Measurements from ENCODE around the gene ABCC1. TPM values are rescaled to one million over a fixed set of nuclear protein-coding genes. Genes with fewer than 3 reads are reported as not detected.

ABCC1 gene
- total and polyA plus RNA-seq, 2 of the 4 experiments (the other 2 are of a cell fraction), result 39.4 to 66.0 TPM

DNA sequence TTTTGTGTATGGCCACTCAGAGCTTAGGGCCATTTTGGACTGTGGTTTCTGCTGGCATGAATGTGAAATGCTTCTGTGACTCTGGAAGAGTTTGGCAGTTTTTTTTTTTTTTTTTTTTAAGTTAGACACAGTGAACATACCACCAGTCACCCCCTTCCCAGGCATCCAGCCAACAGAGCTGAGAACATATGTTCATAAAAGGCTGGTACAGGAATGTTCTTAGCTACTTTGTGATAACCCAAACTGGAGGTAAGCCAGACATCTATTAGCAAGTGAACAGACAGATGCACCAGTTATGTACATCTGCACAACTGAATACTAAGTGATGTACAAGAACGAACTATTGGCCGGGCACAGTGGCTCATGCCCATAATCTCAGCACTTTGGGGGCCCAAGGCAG lies 92.7 kb downstream of the ABCC1 start:
- WGBS, 2 experiments (ENCODE audit: extremely low coverage in 2 of 2, insufficient read length in 1 of 2), result 75% methylated on average over 2 of the region's 2 CpGs; no CpG with 5 or more reads in 1 of the 2 experiments
- dilution Hi-C loops (cut with HindIII; ENCODE audit: low sequenced_read_pairs, unreplicated experiment), result no loop called here
- Histone ChIP-seq H2BK20ac (ENCODE audit: low read depth, low read length) (no peak overlapping the region), H3K23ac (ENCODE audit: low read depth, low read length) (no peak overlapping the region), H3K56ac (ENCODE audit: extremely low read depth, insufficient read depth, low read length) (no peak overlapping the region), H3K18ac (ENCODE audit: low read depth, low read length) (no peak overlapping the region), H3K4me2 (ENCODE audit: low read depth, low read length) (no peak overlapping the region), H4K91ac (ENCODE audit: insufficient read depth, low read depth, low read length) (no peak overlapping the region), H2AK9ac (replicated peaks; ENCODE audit: low read depth, low read length, poor library complexity) (no peak overlapping the region), H3K9ac (ENCODE audit: low read depth, low read length) (no peak overlapping the region), H2BK5ac (ENCODE audit: low read depth, low read length, poor library complexity, severe bottlenecking) (no peak overlapping the region), H3K79me1 (ENCODE audit: low read depth in 1 of 2, low read length in 2 of 2) (peaks cover 60 to 86% of the 10 kb centered on the region in 2 experiments), H3K27ac (ENCODE audit: insufficient read depth, low read length) (no peak overlapping the region), H4K5ac (ENCODE audit: low read depth, low read length) (no peak overlapping the region), H2BK120ac (ENCODE audit: low read depth, low read length) (no peak overlapping the region), H4K8ac (ENCODE audit: low read depth in 2 of 2, low read length in 2 of 2) (no peak overlapping the region), H3K27me3 (ENCODE audit: control insufficient read depth, insufficient read depth, low read length) (no peaks in the 10 kb centered on the region), H3K9me1 (ENCODE audit: insufficient read depth, low read length) (peaks cover 43% of the 10 kb centered on the region), H3K9me3 (ENCODE audit: control insufficient read depth, insufficient read depth, low read length) (no peaks in the 10 kb centered on the region), H2BK15ac (ENCODE audit: low read depth, low read length) (no peak overlapping the region), H2AK5ac (ENCODE audit: low read depth, low read length) (no peak overlapping the region), H3K14ac (replicated peaks; ENCODE audit: low read depth, low read length) (no peak overlapping the region), H2AFZ (replicated peaks; ENCODE audit: low read length, poor library complexity) (no peak overlapping the region), H3K4me1 (ENCODE audit: control insufficient read depth, insufficient read depth, low read length) (peaks cover 4% of the 10 kb centered on the region; the same call in 1 of the 2 replicates), H4K20me1 (ENCODE audit: insufficient read depth, low read length) (peaks cover 38% of the 10 kb centered on the region), H3K36me3 (ENCODE audit: control insufficient read depth, insufficient read depth, low read length) (peaks cover 80% of the 10 kb centered on the region), H3K4me3 (ENCODE audit: insufficient read depth, low read depth, low read length) (no peak overlapping the region), H3K4ac (ENCODE audit: low read depth, low read length) (no peak overlapping the region)
- ATAC-seq (ENCODE audit: low read depth), result peak; percentile 54
- DNase-seq, result peak; percentile 88
- ChIA-PET POLR2A (ENCODE audit: unreplicated experiment) (no interaction called here), CTCF (interaction anchor here (0.6 to 0.7 kb wide), 2 partner anchors 32 to 398 kb away, joined by 4 to 8 read pairs; no protein-coding TSS in a partner anchor)
- no TSS peak for BruUV-seq (replicated peaks)
- TF ChIP-seq RFX5 (IDR thresholded peaks at IDR 0.05; ENCODE audit: low read depth, low read length) (no peak), MXI1 (IDR thresholded peaks at IDR 0.05; ENCODE audit: borderline replicate concordance, low read depth, low read length) (no peak), MAZ (IDR thresholded peaks at IDR 0.05; ENCODE audit: borderline replicate concordance, low read depth, low read length) (no peak), NFE2L2 (IDR thresholded peaks at IDR 0.05; ENCODE audit: low read depth, low read length) (no peak)
- intact Hi-C loops (cut with micrococcal nuclease), result no loop called here
- in situ Hi-C loops (cut with MboI; ENCODE audit: low sequenced_read_pairs), result no loop called here

Measured in IMR-90 (cell line).